ENCODE measurements around the gene FARS2. TPM values are rescaled to one million over a fixed set of nuclear protein-coding genes. Genes with fewer than 3 reads are reported as not detected.

Gene FARS2
- polyA plus RNA-seq, 3 donors: 12.2 to 21.6 (median 17.7) TPM

GRCh38 chr6:5248302-5249098, 12.8 kb upstream of the FARS2 start:
- Mint-ChIP-seq H3K27me3 (ENCODE audit: low read depth in 3 of 3) (no peaks in the 10 kb centered on the region), H3K36me3 (peaks cover 4 to 7% of the 10 kb centered on the region in 2 donors), H3K4me3 (no peak overlapping the region), H3K27ac (no peak overlapping the region), H3K4me1 (peaks cover 2% of the 10 kb centered on the region), H3K9me3 (peaks cover 0 to 3% (median 0%) of the 10 kb centered on the region in 7 donors)
- 100% methylated on average over 4 of the region's 9 CpGs for WGBS (ENCODE audit: insufficient coverage)
- Histone ChIP-seq H3K9me3 (replicated peaks in 1 of 2; ENCODE audit: control insufficient read depth in 1 of 2, insufficient read depth in 1 of 2, low read length in 2 of 2) (no peaks in the 10 kb centered on the region), H3K9ac (ENCODE audit: insufficient read depth, low read length, poor library complexity, severe bottlenecking) (no peak overlapping the region), H3K4me2 (replicated peaks; ENCODE audit: extremely low read depth, low read length, poor library complexity, severe bottlenecking) (no peak overlapping the region), H3K27ac (ENCODE audit: low read depth in 1 of 2, low read length in 2 of 2) (no peak overlapping the region), H3K36me3 (replicated peaks in 1 of 2; ENCODE audit: control insufficient read depth in 1 of 2, insufficient read depth in 2 of 2, low read length in 2 of 2) (peaks cover 0 to 2% of the 10 kb centered on the region in 2 donors), H3K27me3 (ENCODE audit: control insufficient read depth in 2 of 2, insufficient read depth in 2 of 2, low read length in 2 of 2) (no peaks in the 10 kb centered on the region), H3K79me2 (ENCODE audit: insufficient read depth, low read length) (no peaks in the 10 kb centered on the region), H4K20me1 (ENCODE audit: insufficient read depth, low read length) (no peaks in the 10 kb centered on the region), H3K4me3 (replicated peaks in 1 of 3; ENCODE audit: low read depth in 2 of 3, low read length in 3 of 3) (no peak overlapping the region), H2AFZ (ENCODE audit: insufficient read depth, low read depth, low read length, poor library complexity, severe bottlenecking) (no peak overlapping the region), H3K4me1 (ENCODE audit: control insufficient read depth in 1 of 2, insufficient read depth in 2 of 2, low read length in 2 of 2) (no peaks in the 10 kb centered on the region)
- TF ChIP-seq CTCF (IDR thresholded peaks at IDR 0.05): no peak
- DNase-seq: no peak
- intact Hi-C loops (cut with micrococcal nuclease): no loop called here

- no peaks in the 10 kb centered on the region for H4K20me1 ChIP-seq (ENCODE audit: insufficient read depth, low read length)
- H3K9me3 Mint-ChIP-seq: peaks cover 0 to 3% (median 0%) of the 10 kb centered on the region in 7 donors
- intact Hi-C loops (cut with micrococcal nuclease): no loop called here
- H3K4me3 ChIP-seq (replicated peaks in 1 of 3; ENCODE audit: low read depth in 2 of 3, low read length in 3 of 3): no peak overlapping the region
- H3K4me1 Mint-ChIP-seq: peaks cover 2% of the 10 kb centered on the region
- H3K9ac ChIP-seq (ENCODE audit: insufficient read depth, low read length, poor library complexity, severe bottlenecking): no peak overlapping the region
- H3K36me3 ChIP-seq (replicated peaks in 1 of 2; ENCODE audit: control insufficient read depth in 1 of 2, insufficient read depth in 2 of 2, low read length in 2 of 2): peaks cover 0 to 7% of the 10 kb centered on the region in 2 donors
- H3K27me3 ChIP-seq (ENCODE audit: control insufficient read depth in 2 of 2, insufficient read depth in 2 of 2, low read length in 2 of 2): no peaks in the 10 kb centered on the region
- H3K9me3 ChIP-seq (replicated peaks in 1 of 2; ENCODE audit: control insufficient read depth in 1 of 2, insufficient read depth in 1 of 2, low read length in 2 of 2): no peaks in the 10 kb centered on the region
- H3K4me1 ChIP-seq (ENCODE audit: control insufficient read depth in 1 of 2, insufficient read depth in 2 of 2, low read length in 2 of 2): no peaks in the 10 kb centered on the region
- peaks cover 11 to 12% of the 10 kb centered on the region in 2 donors for H3K36me3 Mint-ChIP-seq
- DNase-seq: no peak
- H3K27ac Mint-ChIP-seq: no peak overlapping the region
- H3K4me3 Mint-ChIP-seq: no peak overlapping the region
- no peak for TF ChIP-seq CTCF (IDR thresholded peaks at IDR 0.05)
- H3K27ac ChIP-seq (ENCODE audit: low read depth in 1 of 2, low read length in 2 of 2): no peak overlapping the region
- no CpG with 5 or more reads among the region's 5 CpGs for WGBS (ENCODE audit: insufficient coverage)
- H3K27me3 Mint-ChIP-seq (ENCODE audit: low read depth in 3 of 3): peaks cover 0 to under 1% (median 0%) of the 10 kb centered on the region in 3 donors
- no peaks in the 10 kb centered on the region for H3K79me2 ChIP-seq (ENCODE audit: insufficient read depth, low read length)
- no peak overlapping the region for H3K4me2 ChIP-seq (replicated peaks; ENCODE audit: extremely low read depth, low read length, poor library complexity, severe bottlenecking)
- no peak overlapping the region for H2AFZ ChIP-seq (ENCODE audit: insufficient read depth, low read depth, low read length, poor library complexity, severe bottlenecking)
These were observed 11.7 kb upstream of the FARS2 start for GRCh38 chr6:5249451-5250122.

Data from CD14-positive monocyte (primary cell).